ENCODE measurements around the gene RNU1-2. TPM values are rescaled to one million over a fixed set of nuclear protein-coding genes. Genes with fewer than 3 reads are reported as not detected.

Gene RNU1-2
- total RNA-seq, 1 experiment from 2014 or later: 2,051 TPM

DNA sequence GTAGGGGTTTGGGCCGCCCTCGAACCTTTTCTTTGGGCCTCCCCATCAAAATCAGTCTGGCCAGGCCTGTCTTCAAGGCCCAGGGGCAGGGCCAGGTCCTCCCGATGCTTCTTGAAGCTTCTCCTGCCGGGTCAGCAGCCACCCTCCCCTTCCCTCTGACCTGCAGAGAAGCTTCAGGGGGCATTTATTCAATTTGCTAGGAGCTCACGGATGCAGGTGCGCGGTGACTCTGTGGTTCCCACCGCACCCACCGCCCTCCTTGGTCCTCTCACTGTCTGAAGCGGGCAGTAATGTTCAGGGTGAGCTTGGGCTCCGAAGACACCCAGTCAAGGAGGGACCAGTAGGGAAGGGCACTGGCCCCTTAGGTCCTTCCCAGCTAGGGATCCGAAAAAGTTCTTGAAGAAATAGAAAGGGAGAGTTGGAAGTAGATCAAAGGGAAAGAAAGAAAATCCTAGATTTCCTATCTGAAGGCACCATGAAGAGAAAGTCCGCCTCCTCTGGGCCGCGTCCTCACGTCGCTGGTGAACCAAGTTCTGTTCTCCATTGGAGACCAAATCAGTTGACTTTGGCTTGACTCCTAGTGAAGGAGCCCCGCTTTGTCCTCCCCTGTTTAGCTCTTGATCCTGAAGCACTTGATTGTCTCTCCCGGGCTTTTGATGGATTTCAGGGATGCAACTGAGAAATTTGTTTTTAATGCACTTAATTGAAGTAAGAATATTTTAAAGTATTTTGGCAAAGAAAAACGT lies 8.7 kb upstream of the RNU1-2 start:
- H3K23ac ChIP-seq (ENCODE audit: insufficient read length, low read depth, low read length): no peak overlapping the region
- H4K20me1 ChIP-seq (ENCODE audit: control insufficient read depth, insufficient read depth, insufficient read length): no peaks in the 10 kb centered on the region
- no peak overlapping the region for H2AK5ac ChIP-seq (ENCODE audit: insufficient read length, low read length)
- H2BK120ac ChIP-seq (ENCODE audit: low read depth, low read length, poor library complexity, severe bottlenecking): no peak overlapping the region
- H2AFZ ChIP-seq (ENCODE audit: low read length): no peak overlapping the region
- H3K4me2 ChIP-seq (ENCODE audit: insufficient read depth, insufficient read length, low read length): no peak overlapping the region
- no peaks in the 10 kb centered on the region for H3K27me3 ChIP-seq (ENCODE audit: insufficient read depth, low read length)
- H3T11ph ChIP-seq (ENCODE audit: low read length): no peak overlapping the region
- no peak overlapping the region for H2BK15ac ChIP-seq (ENCODE audit: low read depth, low read length)
- no CpG with 5 or more reads among the region's 20 CpGs for WGBS (ENCODE audit: extremely low coverage, insufficient read length, low lambda C conversion rate)
- no peak overlapping the region for H3K4me3 Mint-ChIP-seq
- H3K27ac ChIP-seq (ENCODE audit: insufficient read length, low read depth, low read length): no peak overlapping the region
- no peaks in the 10 kb centered on the region for H3K9me3 Mint-ChIP-seq
- H2BK5ac ChIP-seq (ENCODE audit: insufficient read length, low read length): no peak overlapping the region
- no peaks in the 10 kb centered on the region for H3K9me3 ChIP-seq (ENCODE audit: control insufficient read depth, low read depth, low read length)
- no peaks in the 10 kb centered on the region for H3K79me1 ChIP-seq (ENCODE audit: insufficient read depth, low read depth, low read length, poor library complexity, severe bottlenecking)
- no peak overlapping the region for H2BK20ac ChIP-seq (ENCODE audit: low read depth, low read length, poor library complexity, severe bottlenecking)
- H3K23me2 ChIP-seq (ENCODE audit: insufficient read length, low read depth, low read length, poor library complexity, severe bottlenecking): no peaks in the 10 kb centered on the region
- H3K4me1 Mint-ChIP-seq: peaks cover 15 to 20% of the 10 kb centered on the region in 2 experiments
- H4K5ac ChIP-seq (ENCODE audit: insufficient read length, low read depth, low read length): no peak overlapping the region
- H3K14ac ChIP-seq (ENCODE audit: insufficient read depth, low read length): no peak overlapping the region
- DNase-seq: no peak
- H4K8ac ChIP-seq (replicated peaks; ENCODE audit: insufficient read length, low read depth, low read length): no peak overlapping the region
- H3K9ac ChIP-seq (ENCODE audit: extremely low read depth, insufficient read length, low read length): no peak overlapping the region
- TF ChIP-seq CTCF (conservative IDR thresholded peaks at IDR 0.05): no peak
- no peak overlapping the region for H4K91ac ChIP-seq (ENCODE audit: insufficient read length, low read depth, low read length)
- H3K27ac Mint-ChIP-seq: no peak overlapping the region
- H3K36me3 Mint-ChIP-seq (ENCODE audit: insufficient read depth in 1 of 3, low read depth in 3 of 3): no peaks in the 10 kb centered on the region
- no peak overlapping the region for H3K56ac ChIP-seq (ENCODE audit: insufficient read length, low read depth, low read length)
- H3K27me3 Mint-ChIP-seq (ENCODE audit: low read depth): peaks cover 5% of the 10 kb centered on the region
- no peak overlapping the region for H3K4ac ChIP-seq (ENCODE audit: low read depth, low read length)
- no peaks in the 10 kb centered on the region for H3K4me1 ChIP-seq (ENCODE audit: insufficient read depth, low read length)
- no peak overlapping the region for H3K18ac ChIP-seq (ENCODE audit: insufficient read length, low read depth, low read length)
- H3K79me2 ChIP-seq (ENCODE audit: insufficient read depth, low read length): no peaks in the 10 kb centered on the region
- no peak overlapping the region for H2BK12ac ChIP-seq (ENCODE audit: insufficient read length, low read depth, low read length)
